K562 (cell line): ENCODE measurements around the gene PARD3. TPM values are rescaled to one million over a fixed set of nuclear protein-coding genes. Genes with fewer than 3 reads are reported as not detected.

ENCODE experiments used
- ATAC-seq: fragments of 200-7000 bp; cut with Tn5 transposase; 3 replicates; pipeline ENCODE4 v1.9.1; 2020; ENCODE audit warnings: moderate library complexity
- BruUV-seq: library from RNA; stranded (reverse); fragments of 400-500 nt; replicated peaks from 2 replicates; lab custom pipeline; 2021; lab: Mats Ljungman, UMichigan
- CTCF ChIA-PET: fragments of 300-600 bp; formaldehyde crosslinking; extraction: SDS; loops from one replicate; lab custom pipeline; 2021; ENCODE audit warnings: low intra/inter-chr PET ratio; lab: Yijun Ruan, JAX
- POLR2A ChIA-PET: fragments of 300-600, 350-650 bp; sonication (Branson Sonifier 250); formaldehyde crosslinking; extraction: SDS; loops from one replicate; lab custom pipeline; 2021; ENCODE audit warnings: antibody characterized with exemption, inconsistent platforms; lab: Yijun Ruan, JAX
- DNase-seq, 4 experiments: peaks; one replicate each; pipeline versions ENCODE4 v3.0.0 to v3.0.0-alpha.2; 2011 to 2018; ENCODE audit warnings: low spot score in 3 of 4, mixed read lengths in 3 of 4; ENCODE audit errors: extremely low read depth in 1 of 4
- FAIRE-seq: peaks from 2 replicates; lab custom pipeline; 2011; peaks lifted over from hg19 to GRCh38; lab: Jason Lieb, UNC
- H2AFZ ChIP-seq: 2 replicates; pipeline ENCODE4 v1.6.0; 2011; ENCODE audit warnings: low read depth, low read length, control low read depth, inconsistent platforms
- H3K27ac ChIP-seq: fragments of 200-600 bp; 3 replicates; pipeline ENCODE4 v1.8.0; 2011; ENCODE audit warnings: low read depth, mild to moderate bottlenecking, control low read depth, inconsistent platforms, low read length, moderate library complexity, mixed read lengths; ENCODE audit errors: extremely low read depth
- H3K27me3 ChIP-seq, 2 experiments: fragments of 300-600 bp in 1 of 2; 2 replicates in 1 of 2; 3 replicates in 1 of 2; pipeline versions ENCODE4 v1.6.0 to v1.8.0; 2011; ENCODE audit warnings: inconsistent platforms in 2 of 2, low read length in 2 of 2, mild to moderate bottlenecking in 1 of 2, mixed read lengths in 1 of 2, moderate library complexity in 1 of 2; ENCODE audit not compliant: control insufficient read depth in 2 of 2, insufficient read depth in 2 of 2
- H3K36me3 ChIP-seq: fragments of 300-600 bp; 3 replicates; pipeline ENCODE4 v1.8.0; 2011; ENCODE audit warnings: mild to moderate bottlenecking, low read length, inconsistent platforms; ENCODE audit not compliant: control insufficient read depth, insufficient read depth
- H3K4me1 ChIP-seq, 2 experiments: fragments of 200-600 bp in 1 of 2; replicated peaks in 1 of 2; 2 replicates in 1 of 2; 3 replicates in 1 of 2; pipeline versions ENCODE4 v1.5.1 to v1.8.0; 2011; ENCODE audit warnings: inconsistent platforms in 2 of 2, low read length in 2 of 2, mild to moderate bottlenecking in 1 of 2, mixed read lengths in 1 of 2, moderate library complexity in 1 of 2; ENCODE audit not compliant: control insufficient read depth in 2 of 2, insufficient read depth in 2 of 2
- H3K4me2 ChIP-seq: 2 replicates; pipeline ENCODE4 v1.6.1; 2011; ENCODE audit warnings: low read length, control low read depth, inconsistent platforms, mixed read lengths; ENCODE audit not compliant: insufficient read depth
- H3K4me3 ChIP-seq: fragments of 200-600 bp; sonication (generic), shearing (Covaris generic); 2 replicates; pipeline ENCODE4 v1.5.1; 2016; ENCODE audit warnings: control low read depth, inconsistent platforms
- H3K79me2 ChIP-seq: fragments of 200-600 bp; 3 replicates; pipeline ENCODE4 v1.8.0; 2011; ENCODE audit warnings: low read length, inconsistent platforms; ENCODE audit not compliant: control insufficient read depth, insufficient read depth
- H3K9ac ChIP-seq, 2 experiments: 2 replicates each; pipeline versions ENCODE4 v1.6.0 to v1.6.1; 2011; ENCODE audit warnings: low read depth in 2 of 2, low read length in 2 of 2, control low read depth in 1 of 2, inconsistent platforms in 1 of 2, mild to moderate bottlenecking in 1 of 2, mixed read lengths in 1 of 2; ENCODE audit not compliant: insufficient read depth in 1 of 2
- H3K9me1 ChIP-seq: one replicate; pipeline ENCODE4 v1.6.0; 2011; ENCODE audit warnings: inconsistent platforms, mild to moderate bottlenecking, low read length, moderate library complexity; ENCODE audit not compliant: control insufficient read depth, insufficient read depth
- H3K9me3 ChIP-seq: replicated peaks from 2 replicates; pipeline ENCODE4 v1.5.1; 2011; ENCODE audit warnings: low read depth, low read length, inconsistent platforms; ENCODE audit not compliant: control insufficient read depth, insufficient read depth
- H4K20me1 ChIP-seq: replicated peaks from 2 replicates; pipeline ENCODE4 v1.6.1; 2011; ENCODE audit warnings: low read length, inconsistent platforms, mixed read lengths; ENCODE audit not compliant: control insufficient read depth, insufficient read depth
- CBFA2T2 ChIP-seq: fragments of 450-650 bp; conservative IDR thresholded peaks from 2 replicates; pipeline ENCODE4 v1.6.1; 2017; ENCODE audit warnings: mild to moderate bottlenecking
- GTF2A2 ChIP-seq: IDR thresholded peaks from 2 replicates; pipeline ENCODE4 v1.6.1; 2016; ENCODE audit warnings: mild to moderate bottlenecking, missing genetic modification characterization, missing compliant biosample characterization
- KAT7 ChIP-seq: sonication (generic); formaldehyde crosslinking; IDR thresholded peaks from 2 replicates; pipeline ENCODE4 v1.8.0; 2022; ENCODE audit warnings: missing genetic modification reagents, mild to moderate bottlenecking, borderline replicate concordance
- MAX ChIP-seq: sonication (generic); formaldehyde crosslinking; IDR thresholded peaks from 2 replicates; pipeline ENCODE4 v1.9.0; 2022; ENCODE audit warnings: mild to moderate bottlenecking, missing genetic modification reagents
- MYNN ChIP-seq, 2 experiments: sonication (generic); formaldehyde crosslinking in 1 of 2; IDR thresholded peaks; 2 replicates each; pipeline versions ENCODE4 v1.5.0 to v1.6.1; 2016 to 2020; ENCODE audit warnings: antibody characterized with exemption in 1 of 2, missing genetic modification reagents in 1 of 2
- PHF21A ChIP-seq: fragments of 450-650 bp; IDR thresholded peaks from 2 replicates; pipeline ENCODE4 v1.6.1; 2017; ENCODE audit warnings: low read depth, borderline replicate concordance
- PURB ChIP-seq: sonication (generic); formaldehyde crosslinking; IDR thresholded peaks from 2 replicates; pipeline ENCODE4 v1.9.0; 2021; ENCODE audit warnings: low read depth, mild to moderate bottlenecking, missing genetic modification reagents
- RCOR1 ChIP-seq, 2 experiments: IDR thresholded peaks; 2 replicates each; pipeline ENCODE4 v1.6.1; 2012; ENCODE audit warnings: low read depth in 2 of 2, low read length in 2 of 2, borderline replicate concordance in 1 of 2, improper control_type of control experiment in 1 of 2
- SMARCE1 ChIP-seq: fragments of 450-650 bp; IDR thresholded peaks from 2 replicates; pipeline ENCODE4 v1.7.1; 2016; ENCODE audit warnings: mild to moderate bottlenecking
- ZNF184 ChIP-seq: sonication (generic); formaldehyde crosslinking; IDR thresholded peaks from 2 replicates; pipeline ENCODE4 v1.5.0; 2020; ENCODE audit warnings: missing genetic modification reagents
- ZNF561 ChIP-seq: fragments of 450-650 bp; formaldehyde crosslinking; conservative IDR thresholded peaks from 2 replicates; pipeline ENCODE4 v1.4.0; 2020; ENCODE audit warnings: mild to moderate bottlenecking, moderate library complexity
- ZNF668 ChIP-seq: fragments of 250-450 bp; sonication (Bioruptor Pico); IDR thresholded peaks from 2 replicates; pipeline ENCODE4 v1.8.0; 2022; ENCODE audit warnings: mild to moderate bottlenecking, inconsistent platforms
- WGBS: fragments of 100-300 bp; shearing (Covaris generic); methylation state at CpG from one replicate; pipeline ENCODE4 v1.1.6; 2016; ENCODE audit warnings: low coverage, mixed read lengths; ENCODE audit not compliant: insufficient coverage; ENCODE audit errors: missing lambda C conversion rate; 5-methylcytosine and 5-hydroxymethylcytosine counted together
- in situ Hi-C: fragments of 300-500 bp; cut with MboI; formaldehyde crosslinking; loops from 4 replicates; pipeline ENCODE4 v1.15.0; 2018; ENCODE audit warnings: inconsistent platforms, mixed read lengths
- intact Hi-C: fragments of 100-400 bp; cut with micrococcal nuclease; formaldehyde crosslinking; loops from 2 replicates; pipeline ENCODE4 v1.14.2; 2022
- polyA plus RNA-seq, 8 experiments: library from polyadenylated mRNA; depleted of rRNA in 4 of 8; stranded (reverse) in 5 of 8; unstranded in 3 of 8; fragments of >200 nt; fragmentation: Nextera tagmentation in 2 of 8; fragmentation: Illumina TruSeq in 1 of 8; extraction: Ambion mirVana in 2 of 8; extraction: Trizol in 1 of 8; gene quantifications; 2 replicates each; pipeline versions ENCODE4 v1.2.1 to v1.2.3, GENCODE V29; 2011 to 2014; ENCODE audit warnings: inconsistent platforms in 1 of 8, missing spikeins in 1 of 8
- total RNA-seq, 7 experiments: library from RNA; depleted of rRNA in 6 of 7; stranded (reverse); fragments of >200 nt in 6 of 7; fragmentation: Illumina TruSeq in 2 of 7; extraction: Trizol in 2 of 7; gene quantifications; 2 replicates each; pipeline versions ENCODE4 v1.2.1 to v1.2.3, GENCODE V29; 2011 to 2021; ENCODE audit warnings: low replicate concordance in 1 of 7

Gene PARD3
- total and polyA plus RNA-seq, 9 of the 15 experiments (the other 6 are each of a cell fraction or from before 2014, with no cell fraction given) = 2.7 to 11.7 (median 7.7) TPM

GRCh38 chr10:34145715-34146114 is 669.4 kb downstream of the PARD3 start:
- Histone ChIP-seq H3K4me3 (no peak overlapping the region), H3K27ac (no peak overlapping the region), H3K79me2 (no peaks in the 10 kb centered on the region), H3K9me1 (no peaks in the 10 kb centered on the region), H3K27me3 (no peaks in the 10 kb centered on the region), H2AFZ (no peak overlapping the region), H3K9me3 (no peaks in the 10 kb centered on the region), H4K20me1 (no peaks in the 10 kb centered on the region), H3K9ac (no peak overlapping the region), H3K4me1 (no peaks in the 10 kb centered on the region), H3K36me3 (no peaks in the 10 kb centered on the region), H3K4me2 (no peak overlapping the region)
- no peak for TF ChIP-seq PURB (CRISPR knock-in tag)
- no peak for TF ChIP-seq SMARCE1
- no peak for TF ChIP-seq MYNN (IDR thresholded peaks at IDR 0.05)
- no peak for TF ChIP-seq MYNN (CRISPR knock-in tag; IDR thresholded peaks at IDR 0.05)
- no peak for TF ChIP-seq ZNF184 (CRISPR knock-in tag)
- no peak for TF ChIP-seq GTF2A2 (tag)
- no peak for TF ChIP-seq ZNF668 (CRISPR knock-in tag)
- TF ChIP-seq RCOR1 (IDR thresholded peaks at IDR 0.05; ENCODE audit: borderline replicate concordance in 1 of 2, low read depth in 2 of 2, low read length in 2 of 2) = no peak
- TF ChIP-seq KAT7 (CRISPR knock-in tag) = no peak
- no peak for TF ChIP-seq PHF21A
- TF ChIP-seq MAX = no peak
- TF ChIP-seq CBFA2T2 = no peak
- no peak for TF ChIP-seq ZNF561 (CRISPR knock-in tag)
- BruUV-seq = no TSS peak
- POLR2A ChIA-PET = no interaction called here
- ATAC-seq (no peak), DNase-seq (no peak), FAIRE-seq (no peak)
- intact Hi-C loops = no loop called here
- CTCF ChIA-PET = no interaction called here
- in situ Hi-C loops = no loop called here
- WGBS = 0% methylated on average over 3 of the region's 3 CpGs
